ENCODE results near the gene RNF31.
A peak's percentile ranks its signal among the peaks of the same experiment; 100 is the strongest.

GRCh38 chr14:24160850-24161804 is 13.8 kb downstream of the RNF31 start, which contains the start of gene IRF9:
- TF ChIP-seq CTCF (IDR thresholded peaks at IDR 0.05; ENCODE audit: extremely low read depth in 1 of 2, insufficient read depth in 1 of 2, low read depth in 1 of 2, low read length in 2 of 2), result peak; percentile 95 to 97
- TF ChIP-seq POLR2AphosphoS5 (IDR thresholded peaks at IDR 0.05; ENCODE audit: insufficient read depth, low read depth, low read length), result peak; percentile 68
